ENCODE results near the gene YES1.

The YES1 gene

GRCh38 chr18:811892-812375, at the start of gene YES1:
Gene YES1, minus strand, starts transcription at chr18:812242. Its CDS starts 55,415 bp downstream, at chr18:756827.
- DNase-seq: no peak

DNA sequence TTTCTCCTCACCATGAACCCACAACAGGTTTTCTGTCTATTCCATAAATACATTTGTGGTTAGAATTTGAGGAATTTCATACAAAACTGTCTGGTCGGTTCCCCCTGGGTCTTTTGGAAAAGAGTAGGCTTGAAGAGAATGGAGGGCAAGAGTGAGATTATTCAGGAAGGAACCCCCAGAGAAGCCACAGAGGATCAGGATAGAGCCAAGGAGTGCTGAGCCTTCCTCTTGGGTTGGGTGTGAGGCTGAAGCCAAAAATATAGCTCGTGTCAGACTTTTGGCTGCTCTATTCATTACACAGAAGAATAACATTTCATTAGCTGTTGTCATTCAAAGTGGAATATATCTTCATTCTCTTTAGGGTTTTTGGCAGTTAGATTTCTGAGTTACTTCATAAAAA, 45.9 kb upstream of the YES1 start:
- DNase-seq: no peak

DNA sequence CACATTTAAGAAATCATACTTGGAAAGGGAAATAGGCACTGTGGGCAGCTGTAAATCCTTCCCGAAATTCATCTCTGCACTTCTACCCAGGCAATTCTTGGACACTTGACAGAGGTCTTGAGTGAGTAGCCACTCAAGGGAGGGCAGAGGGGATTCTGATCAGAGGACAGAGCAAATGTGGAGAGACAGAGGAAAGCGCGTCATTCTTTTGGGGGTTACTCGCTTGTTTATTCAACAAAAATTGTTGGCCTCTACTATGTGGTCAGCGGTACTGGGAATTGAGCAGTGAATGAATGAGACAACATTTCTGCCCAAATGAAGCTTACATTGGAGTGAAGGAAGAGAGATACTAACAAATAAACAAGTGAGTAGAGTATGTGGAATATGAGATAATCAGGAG, 41.4 kb upstream of the YES1 start:
- DNase-seq: no peak

- DNase-seq: no peak
Measured at GRCh38 chr18:850960-851359, 38.9 kb upstream of the YES1 start.

GRCh38 chr18:849021-849420, 37.0 kb upstream of the YES1 start:
- no peak for DNase-seq

- DNase-seq: no peak
Measured at GRCh38 chr18:848062-848861, 36.2 kb upstream of the YES1 start.

GRCh38 chr18:845152-845819, 33.2 kb upstream of the YES1 start:
- DNase-seq: no peak

DNA sequence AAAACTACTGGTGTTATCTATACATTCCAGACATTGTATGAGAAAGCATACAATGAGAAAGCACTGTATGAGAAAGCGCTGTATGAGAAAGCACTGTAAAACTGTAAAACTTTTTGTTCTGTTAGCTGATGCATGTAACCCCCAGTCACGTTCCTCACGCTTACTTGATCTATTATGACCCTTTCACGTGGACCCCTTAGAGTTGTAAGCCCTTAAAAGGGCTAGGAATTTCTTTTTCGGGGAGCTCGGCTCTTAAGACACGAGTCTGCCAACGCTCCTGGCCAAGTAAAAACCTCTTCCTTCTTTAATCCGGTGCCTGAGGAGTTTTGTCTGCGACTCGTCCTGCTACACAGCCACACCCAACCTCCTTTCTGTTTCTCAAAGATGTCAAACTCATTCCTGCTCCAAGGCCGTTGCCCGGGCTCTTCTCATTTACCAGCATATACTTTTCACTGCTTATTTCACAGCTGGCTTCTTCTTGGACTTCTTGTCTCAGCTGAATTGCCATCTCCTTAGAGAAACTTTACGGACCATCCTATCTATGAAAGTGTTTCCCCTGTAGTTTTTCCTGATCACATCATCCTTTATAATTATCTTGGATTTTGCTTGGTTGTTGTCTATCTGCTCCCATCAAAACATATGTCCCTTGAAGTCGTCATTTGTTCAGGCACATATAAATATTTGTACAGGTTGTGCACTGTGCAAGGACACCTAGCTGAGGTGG, 29.8 kb upstream of the YES1 start:
- no peak for DNase-seq

GRCh38 chr18:840516-840915, 28.5 kb upstream of the YES1 start:
- DNase-seq: no peak

DNA sequence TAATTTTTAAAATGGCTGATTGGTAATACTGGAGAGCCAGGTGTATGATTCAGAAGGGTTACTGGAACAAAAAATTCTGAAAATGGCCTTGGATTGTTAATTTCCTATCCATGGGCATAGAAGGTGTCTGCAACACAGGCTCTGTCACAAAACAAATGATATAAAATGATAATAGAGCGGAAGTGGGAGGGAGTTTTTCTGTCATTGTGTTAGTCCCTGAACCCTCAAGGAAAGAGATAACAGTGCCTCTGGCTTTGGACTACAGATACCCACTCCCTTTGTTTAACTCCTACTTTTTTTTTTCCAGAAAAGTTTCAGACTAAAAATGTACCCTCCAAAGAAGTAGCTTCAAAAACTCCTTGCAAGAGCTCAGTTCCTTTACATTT, 28.0 kb upstream of the YES1 start:
- no peak for DNase-seq

- peak; percentile 88 for DNase-seq
Measured at GRCh38 chr18:839224-840022, 27.4 kb upstream of the YES1 start.

DNA sequence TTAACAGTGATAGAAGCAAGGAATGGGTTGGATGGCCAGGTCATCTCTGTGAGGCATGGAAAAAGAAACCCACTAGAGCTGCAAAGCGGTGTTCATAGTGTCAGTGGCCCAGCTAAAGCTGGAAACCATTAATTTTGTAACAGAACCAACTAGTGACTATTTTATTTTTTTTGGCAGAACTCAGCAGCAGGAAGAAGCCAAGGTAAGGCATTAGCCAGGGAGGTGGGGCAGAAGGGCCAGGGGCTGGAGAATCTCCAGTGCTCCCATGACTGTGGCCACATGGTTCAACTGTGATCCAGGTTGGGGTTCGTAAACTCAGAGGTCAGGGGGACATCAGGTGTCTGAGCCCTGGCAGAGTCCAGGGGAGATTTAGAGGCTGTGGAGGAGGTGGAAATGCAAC, 25.9 kb upstream of the YES1 start:
- no peak for DNase-seq

DNA sequence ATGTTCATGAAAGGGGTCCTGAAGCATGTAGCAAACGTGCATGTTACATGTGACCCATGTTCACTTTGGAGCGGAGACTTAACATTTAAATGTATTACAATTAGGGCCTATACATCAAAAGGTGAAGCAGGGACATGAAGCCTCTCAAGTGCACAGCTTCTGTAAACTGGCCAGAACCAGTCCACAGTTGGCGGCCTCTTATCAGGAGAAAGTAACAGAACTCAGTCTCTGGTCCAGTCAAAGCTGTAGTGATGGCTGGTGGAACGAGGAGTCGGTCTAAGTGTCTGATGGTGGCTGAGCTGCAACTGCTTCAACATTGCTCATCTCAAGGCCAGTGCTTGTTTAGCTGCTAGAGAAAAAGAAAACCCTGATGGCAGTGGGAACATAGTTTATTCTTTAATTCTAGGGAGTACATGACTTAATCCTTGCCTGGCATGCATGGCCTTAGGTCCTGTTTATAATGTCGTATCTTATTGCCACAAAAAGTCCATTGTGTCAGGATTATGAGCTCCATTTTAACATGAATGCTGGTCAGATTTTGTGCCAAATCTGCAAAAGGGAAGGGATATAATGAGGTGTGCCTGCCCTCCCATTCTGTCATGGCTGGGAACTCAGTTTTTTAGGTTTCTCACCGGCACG, 22.2 kb upstream of the YES1 start:
- DNase-seq: no peak

DNA sequence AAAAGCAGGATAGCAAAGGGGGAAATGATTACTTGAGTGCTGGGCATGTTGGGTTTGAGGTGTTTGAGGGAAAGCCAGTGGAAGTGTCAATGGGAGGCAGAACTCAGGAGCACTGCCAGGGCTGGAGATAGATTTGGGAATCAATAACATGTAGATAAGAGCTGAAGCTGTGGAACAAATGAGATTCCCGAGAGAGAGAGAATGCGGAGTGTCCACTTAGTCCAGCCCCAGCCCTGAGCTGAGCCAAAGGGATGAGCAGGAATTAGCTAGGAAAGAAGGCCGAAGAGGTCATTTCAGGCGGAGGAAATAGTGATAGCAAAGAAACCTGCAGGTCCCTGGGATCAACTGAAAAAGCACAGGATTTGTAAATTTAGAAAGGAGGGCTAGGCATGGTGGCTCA, 21.2 kb upstream of the YES1 start:
- no peak for DNase-seq

DNA sequence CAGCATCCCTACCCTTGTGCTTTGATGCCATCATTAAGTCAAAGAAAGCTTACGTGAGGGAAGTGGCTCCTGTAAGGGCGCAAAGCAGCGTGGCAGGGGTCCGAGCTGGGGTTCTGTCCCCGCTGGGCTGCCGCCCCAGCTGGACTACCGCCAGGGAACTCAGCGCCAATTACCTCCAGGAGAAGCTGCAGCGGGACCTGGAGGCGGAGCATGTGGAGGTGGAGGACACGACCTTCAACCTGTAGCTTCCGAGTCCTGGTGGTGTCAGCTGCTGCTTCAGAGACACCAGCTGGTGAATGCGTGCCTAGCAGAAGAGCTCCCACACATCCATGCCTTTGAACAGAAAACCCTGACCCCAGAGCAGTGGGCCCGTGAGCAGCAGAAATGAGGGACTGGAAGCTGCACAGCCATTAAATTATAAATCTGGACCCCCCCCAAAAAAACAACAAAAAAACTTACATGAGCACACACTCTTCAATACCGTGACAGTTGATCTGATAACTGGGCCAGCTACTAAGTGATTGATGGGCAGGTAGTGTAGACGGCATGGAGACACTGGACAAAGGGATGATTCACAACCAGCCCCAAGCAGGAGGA, 20.1 kb upstream of the YES1 start:
- DNase-seq: peak; percentile 94

- DNase-seq: peak; percentile 31
Measured at GRCh38 chr18:830315-830901, 18.4 kb upstream of the YES1 start.

GRCh38 chr18:829432-829831, 17.4 kb upstream of the YES1 start:
- DNase-seq: no peak

- DNase-seq: no peak
Measured at GRCh38 chr18:827093-827677, 15.1 kb upstream of the YES1 start.

DNA sequence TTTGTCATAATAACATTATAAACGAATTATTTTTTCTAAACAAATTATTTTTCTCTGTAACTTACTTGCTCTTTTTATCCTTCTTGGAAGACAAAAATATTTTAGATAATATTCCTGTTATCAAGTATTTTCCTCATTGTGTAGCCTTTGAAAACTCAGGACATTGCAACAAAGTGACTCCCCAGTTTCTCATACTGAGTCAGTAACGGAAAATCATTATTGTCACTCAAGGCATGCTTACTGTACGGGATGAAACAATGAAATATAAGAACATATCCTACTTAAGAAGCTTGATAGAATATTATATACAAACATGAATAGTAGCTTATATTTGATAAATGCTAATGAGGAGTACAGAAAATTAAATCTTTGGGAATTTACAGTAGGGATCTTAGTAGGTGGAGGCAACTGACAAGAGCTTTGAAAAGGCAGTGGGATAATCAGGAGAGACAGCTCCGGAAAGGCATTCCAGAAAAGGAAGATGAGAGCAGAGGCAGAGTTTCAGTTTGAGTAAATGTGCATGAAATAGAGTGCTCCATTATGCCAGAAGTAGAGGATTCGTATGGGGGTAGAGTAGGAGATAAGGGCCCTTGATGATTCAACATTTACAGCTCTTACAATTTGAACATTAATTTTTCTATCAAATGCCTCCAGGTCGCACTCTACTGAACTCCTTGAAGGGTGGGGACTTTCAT, 14.0 kb upstream of the YES1 start:
- no peak for DNase-seq

DNA sequence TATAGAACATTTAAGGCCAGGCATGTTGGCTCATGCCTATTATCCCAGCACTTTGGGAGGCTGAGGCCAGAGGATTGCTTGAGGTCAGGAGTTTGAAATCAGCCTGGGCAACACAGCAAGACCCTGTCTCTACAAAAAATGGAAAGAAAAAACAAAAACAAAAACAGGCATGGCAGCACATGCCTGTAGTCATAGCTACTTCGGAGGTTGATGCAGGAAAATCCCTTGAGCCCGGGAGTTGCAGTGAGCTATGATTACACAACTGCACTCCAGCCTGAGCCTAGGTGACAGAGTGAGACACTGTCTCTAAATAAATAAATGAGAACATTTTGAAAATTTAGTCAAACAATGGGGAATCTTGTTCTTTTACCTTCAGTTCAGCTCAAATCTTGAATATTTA, 12.1 kb upstream of the YES1 start:
- DNase-seq: no peak

All from NCI-H146 (cell line).